Esophagus muscularis mucosa (tissue), 3 donors: ENCODE data around the gene BCHE.

Experiments
- POLR2A ChIP-seq: fragments of 450-650 bp; IDR thresholded peaks from one replicate; pipeline ENCODE4 v1.6.1; 2017; ENCODE audit warnings: antibody characterized with exemption, moderate library complexity, mild to moderate bottlenecking, low read depth
- POLR2AphosphoS5 ChIP-seq, 2 donors: sonication (generic); formaldehyde crosslinking; IDR thresholded peaks; one replicate each; pipeline ENCODE4 v1.6.1; 2017; ENCODE audit warnings: antibody characterized with exemption in 2 of 2
- TF ChIP-seq, protein P1 (sequence below), 3 experiments: fragments of 200-600 bp in 2 of 3; fragments of 450-650 bp in 1 of 3; sonication (generic) in 2 of 3; IDR thresholded peaks; one replicate each; pipeline ENCODE4 v1.5.1; 2017 to 2019; ENCODE audit warnings: antibody characterized with exemption in 3 of 3, mild to moderate bottlenecking in 2 of 3, moderate library complexity in 1 of 3

DNA sequence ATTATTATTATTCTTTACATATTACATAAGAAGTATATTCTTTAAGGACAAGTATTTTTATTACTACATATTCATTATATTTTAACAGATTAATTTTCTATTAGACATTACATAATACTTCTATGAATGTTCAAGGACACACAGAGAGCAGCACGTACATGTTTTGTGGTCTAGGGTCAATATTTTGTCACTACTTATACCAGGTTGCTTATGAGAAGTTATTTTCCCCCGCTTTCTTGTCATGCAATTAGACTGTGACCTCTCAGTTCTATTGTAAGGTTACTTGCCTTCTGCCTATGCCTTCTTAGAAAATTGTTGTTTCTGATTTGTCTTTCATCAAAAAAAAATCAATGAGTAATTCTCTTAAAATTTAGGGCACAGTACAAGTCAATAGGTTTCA lies 21.5 kb downstream of the BCHE start:
- TF ChIP-seq, protein P1, sequence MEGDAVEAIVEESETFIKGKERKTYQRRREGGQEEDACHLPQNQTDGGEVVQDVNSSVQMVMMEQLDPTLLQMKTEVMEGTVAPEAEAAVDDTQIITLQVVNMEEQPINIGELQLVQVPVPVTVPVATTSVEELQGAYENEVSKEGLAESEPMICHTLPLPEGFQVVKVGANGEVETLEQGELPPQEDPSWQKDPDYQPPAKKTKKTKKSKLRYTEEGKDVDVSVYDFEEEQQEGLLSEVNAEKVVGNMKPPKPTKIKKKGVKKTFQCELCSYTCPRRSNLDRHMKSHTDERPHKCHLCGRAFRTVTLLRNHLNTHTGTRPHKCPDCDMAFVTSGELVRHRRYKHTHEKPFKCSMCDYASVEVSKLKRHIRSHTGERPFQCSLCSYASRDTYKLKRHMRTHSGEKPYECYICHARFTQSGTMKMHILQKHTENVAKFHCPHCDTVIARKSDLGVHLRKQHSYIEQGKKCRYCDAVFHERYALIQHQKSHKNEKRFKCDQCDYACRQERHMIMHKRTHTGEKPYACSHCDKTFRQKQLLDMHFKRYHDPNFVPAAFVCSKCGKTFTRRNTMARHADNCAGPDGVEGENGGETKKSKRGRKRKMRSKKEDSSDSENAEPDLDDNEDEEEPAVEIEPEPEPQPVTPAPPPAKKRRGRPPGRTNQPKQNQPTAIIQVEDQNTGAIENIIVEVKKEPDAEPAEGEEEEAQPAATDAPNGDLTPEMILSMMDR (IDR thresholded peaks at IDR 0.05): no peak
- TF ChIP-seq POLR2A: no peak
- TF ChIP-seq POLR2AphosphoS5 (IDR thresholded peaks at IDR 0.05): no peak
